GM13977 (cell line): Measurements from ENCODE around the gene PCSK5.

Experiments used
- DNase-seq: peaks from one replicate; pipeline ENCODE4 v3.0.0; 2012; ENCODE audit warnings: low spot score
- in situ Hi-C: fragments of 300-500 bp; cut with MboI; formaldehyde crosslinking; loops from one replicate; pipeline ENCODE4 v1.12.0; 2022; ENCODE audit warnings: low sequenced_read_pairs, low pct_unique_long_range_greater_than_20kb, mixed read lengths, inconsistent platforms; ENCODE audit not compliant: unreplicated experiment
- TF ChIP-seq, protein P1 (sequence below): IDR thresholded peaks from 2 replicates; pipeline ENCODE4 v1.5.1; 2012; ENCODE audit warnings: mild to moderate bottlenecking, control low read depth; ENCODE audit not compliant: insufficient read depth; ENCODE audit errors: extremely low read depth, missing control alignments

The PCSK5 gene

DNA sequence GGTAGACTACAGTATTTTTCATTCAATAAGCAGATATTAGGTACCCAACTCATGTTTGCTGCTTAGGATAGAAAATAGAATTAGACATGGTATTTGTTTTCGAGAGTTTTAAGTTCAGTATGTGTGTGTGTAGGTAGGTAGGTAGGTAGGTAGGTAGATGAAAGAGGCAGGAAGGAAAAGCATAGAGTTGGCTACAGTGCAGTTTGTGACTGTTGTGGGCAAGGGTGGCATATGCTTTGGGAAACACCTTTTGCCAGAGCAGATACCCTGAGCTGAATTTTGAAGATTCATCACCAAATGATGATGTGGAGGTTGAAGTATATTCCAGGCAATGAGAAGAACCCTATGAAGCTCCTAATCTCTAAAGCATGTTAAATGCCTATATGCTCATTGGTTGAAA is 20.0 kb upstream of the PCSK5 start:
- no peak for DNase-seq
- in situ Hi-C loops, result no loop called here
- TF ChIP-seq, protein P1, sequence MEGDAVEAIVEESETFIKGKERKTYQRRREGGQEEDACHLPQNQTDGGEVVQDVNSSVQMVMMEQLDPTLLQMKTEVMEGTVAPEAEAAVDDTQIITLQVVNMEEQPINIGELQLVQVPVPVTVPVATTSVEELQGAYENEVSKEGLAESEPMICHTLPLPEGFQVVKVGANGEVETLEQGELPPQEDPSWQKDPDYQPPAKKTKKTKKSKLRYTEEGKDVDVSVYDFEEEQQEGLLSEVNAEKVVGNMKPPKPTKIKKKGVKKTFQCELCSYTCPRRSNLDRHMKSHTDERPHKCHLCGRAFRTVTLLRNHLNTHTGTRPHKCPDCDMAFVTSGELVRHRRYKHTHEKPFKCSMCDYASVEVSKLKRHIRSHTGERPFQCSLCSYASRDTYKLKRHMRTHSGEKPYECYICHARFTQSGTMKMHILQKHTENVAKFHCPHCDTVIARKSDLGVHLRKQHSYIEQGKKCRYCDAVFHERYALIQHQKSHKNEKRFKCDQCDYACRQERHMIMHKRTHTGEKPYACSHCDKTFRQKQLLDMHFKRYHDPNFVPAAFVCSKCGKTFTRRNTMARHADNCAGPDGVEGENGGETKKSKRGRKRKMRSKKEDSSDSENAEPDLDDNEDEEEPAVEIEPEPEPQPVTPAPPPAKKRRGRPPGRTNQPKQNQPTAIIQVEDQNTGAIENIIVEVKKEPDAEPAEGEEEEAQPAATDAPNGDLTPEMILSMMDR, result no peak

DNA sequence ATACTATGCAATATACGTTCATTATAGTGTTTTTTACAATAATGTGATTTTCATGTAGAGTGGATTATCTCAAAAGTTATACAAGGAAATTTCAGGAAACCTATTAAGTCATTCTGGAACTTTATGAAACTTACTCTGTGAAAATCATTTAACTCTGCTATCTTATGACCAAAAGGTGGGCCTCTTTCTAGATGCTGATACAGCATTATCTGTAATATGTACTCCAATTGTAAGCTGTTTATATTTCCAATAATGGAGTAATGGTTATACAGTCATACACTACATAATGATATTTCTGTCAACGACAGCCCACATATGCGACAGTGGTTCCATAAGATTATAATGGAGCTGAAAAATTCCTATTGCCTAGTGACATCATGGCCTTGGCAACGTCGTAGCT is 18.8 kb upstream of the PCSK5 start:
- TF ChIP-seq, protein P1, result no peak
- in situ Hi-C loops, result no loop called here
- no peak for DNase-seq

DNA sequence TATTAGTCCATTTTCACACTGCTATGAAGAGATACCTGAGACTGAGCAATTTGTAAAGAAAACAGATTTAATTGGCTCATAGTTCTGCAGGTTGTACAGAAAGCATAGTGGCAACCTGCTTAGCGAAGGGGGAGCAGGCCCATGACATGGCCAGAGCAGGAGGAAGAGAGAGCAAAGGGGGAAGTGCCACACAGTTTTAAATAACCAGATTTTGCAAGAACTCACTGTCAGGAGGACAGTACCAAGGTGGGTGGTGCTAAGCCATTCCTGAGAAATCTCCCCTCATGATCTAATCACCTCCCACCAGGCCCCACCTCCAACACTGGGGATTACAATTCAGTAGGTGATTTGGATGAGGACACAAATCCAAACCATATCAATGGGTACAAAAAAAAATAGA is 16.8 kb upstream of the PCSK5 start:
- TF ChIP-seq, protein P1, result no peak
- DNase-seq, result no peak
- in situ Hi-C loops, result no loop called here

DNA sequence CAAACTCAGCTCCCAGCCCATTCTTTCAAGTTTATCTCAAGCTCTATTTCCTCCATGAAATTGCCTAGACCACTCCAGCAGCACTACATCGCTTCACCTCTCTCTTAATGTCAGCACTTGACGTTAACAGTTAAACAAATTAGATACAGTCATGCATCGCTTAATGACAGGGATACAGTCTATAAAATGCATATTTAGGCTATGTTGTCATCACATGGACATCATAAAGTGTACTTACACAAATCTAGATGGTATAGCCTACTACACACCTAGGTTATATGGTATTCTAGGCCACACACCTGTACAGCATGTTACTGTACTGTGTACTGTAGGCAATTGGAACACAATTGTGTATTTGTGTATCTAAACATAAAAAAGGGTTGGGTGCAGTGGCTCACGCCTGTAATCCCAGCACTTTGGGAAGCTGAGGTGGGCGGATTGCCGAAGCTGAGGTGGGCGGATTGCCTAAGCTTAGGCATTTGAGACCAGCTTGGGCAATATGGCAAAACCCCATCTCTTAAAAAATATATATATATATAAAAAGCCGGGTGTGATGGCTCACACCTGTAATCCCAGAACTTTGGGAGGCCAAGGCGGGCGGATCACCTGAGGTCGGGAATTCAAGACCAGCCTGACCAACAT is 13.4 kb upstream of the PCSK5 start:
- TF ChIP-seq, protein P1, result no peak
- in situ Hi-C loops, result no loop called here
- no peak for DNase-seq

DNA sequence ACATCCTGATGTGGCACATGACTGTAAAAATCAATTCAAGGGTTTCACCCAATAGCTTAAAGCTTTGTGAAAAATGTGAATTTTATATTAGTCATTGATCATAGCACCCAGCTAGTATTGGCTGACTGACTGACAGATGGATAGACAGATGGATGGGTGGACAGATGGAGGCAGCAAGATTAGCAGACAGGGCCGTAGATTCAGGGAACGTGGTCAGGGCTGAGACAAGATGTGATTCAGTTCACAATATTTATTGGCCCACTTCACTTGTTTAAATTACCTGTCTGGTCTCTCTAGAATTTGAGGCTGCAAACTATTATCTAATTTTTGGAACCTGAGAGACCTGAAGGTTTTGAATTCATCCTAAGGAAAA is 12.0 kb upstream of the PCSK5 start:
- in situ Hi-C loops, result no loop called here
- no peak for DNase-seq
- TF ChIP-seq, protein P1, result no peak

DNA sequence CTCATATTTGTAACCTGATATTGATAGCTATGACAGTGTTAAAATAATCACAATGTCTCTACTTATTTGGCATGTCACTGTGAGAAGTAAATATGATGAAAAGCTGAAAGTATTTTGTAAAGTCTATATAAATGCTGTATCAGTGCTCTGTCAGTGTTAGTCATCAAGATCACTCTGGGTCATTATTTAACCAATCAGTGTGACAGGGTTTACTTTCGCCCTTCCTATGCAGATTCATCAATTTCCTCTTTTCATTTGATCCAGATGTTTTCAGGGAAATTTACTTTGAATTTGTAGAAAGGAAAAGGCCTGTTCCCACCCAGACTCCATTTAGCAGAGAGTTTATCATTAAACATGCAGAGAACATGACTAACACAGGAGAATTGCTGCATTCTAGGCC is 9.9 kb upstream of the PCSK5 start:
- in situ Hi-C loops, result no loop called here
- TF ChIP-seq, protein P1, result no peak
- no peak for DNase-seq

DNA sequence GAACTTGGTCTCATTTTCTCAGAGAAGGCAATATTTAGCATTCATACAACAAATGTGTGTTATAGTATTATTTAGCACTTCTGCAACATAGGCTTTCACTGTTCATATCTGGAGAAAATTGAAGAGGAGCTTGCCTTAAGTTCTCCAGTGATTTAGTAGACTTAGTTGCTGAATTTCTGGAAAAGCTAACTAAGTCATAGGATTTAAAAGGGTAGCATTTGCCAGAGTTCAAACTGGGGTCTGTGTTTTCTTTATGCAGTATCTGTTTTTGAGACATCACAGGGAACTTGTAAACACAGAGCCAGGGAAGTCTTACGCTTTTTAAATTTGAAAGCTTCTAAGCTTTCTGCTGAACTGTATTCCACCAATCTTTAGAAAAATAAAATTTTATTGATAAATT is 8.7 kb upstream of the PCSK5 start:
- no peak for DNase-seq
- in situ Hi-C loops, result no loop called here
- TF ChIP-seq, protein P1, result no peak
